NCI-H1436 (cell line): ENCODE results near the gene SDR9C7.
"Not testable (repeated sequence)": the region's sequence is repeated elsewhere in the genome, so short reads cannot be mapped to it uniquely, and the experiment has no call there.

Experiments used
- DNase-seq: peaks from one replicate; lab custom pipeline; 2025; lab: John Stamatoyannopoulos, UW

Gene SDR9C7

DNA sequence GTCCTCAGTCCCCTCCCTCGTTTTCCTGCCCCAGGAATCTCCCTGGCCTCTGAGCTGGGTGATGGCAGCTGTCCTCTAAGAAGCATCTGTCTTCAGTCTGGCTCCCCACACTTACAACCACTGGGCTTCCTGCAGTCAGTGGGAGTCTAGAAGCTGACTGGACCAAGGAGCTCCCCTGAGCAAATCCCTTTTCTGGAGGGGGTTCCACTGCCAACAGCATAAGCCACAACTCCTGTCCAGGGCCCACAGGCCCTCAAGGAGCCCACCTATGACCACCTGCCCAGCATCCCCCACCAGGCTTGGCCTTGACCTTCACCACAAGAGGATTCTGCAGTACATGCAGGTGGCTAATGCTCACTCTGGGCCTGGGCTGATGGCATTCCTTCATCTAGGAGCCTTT is 19.1 kb upstream of the SDR9C7 start:
- DNase-seq: no peak

DNA sequence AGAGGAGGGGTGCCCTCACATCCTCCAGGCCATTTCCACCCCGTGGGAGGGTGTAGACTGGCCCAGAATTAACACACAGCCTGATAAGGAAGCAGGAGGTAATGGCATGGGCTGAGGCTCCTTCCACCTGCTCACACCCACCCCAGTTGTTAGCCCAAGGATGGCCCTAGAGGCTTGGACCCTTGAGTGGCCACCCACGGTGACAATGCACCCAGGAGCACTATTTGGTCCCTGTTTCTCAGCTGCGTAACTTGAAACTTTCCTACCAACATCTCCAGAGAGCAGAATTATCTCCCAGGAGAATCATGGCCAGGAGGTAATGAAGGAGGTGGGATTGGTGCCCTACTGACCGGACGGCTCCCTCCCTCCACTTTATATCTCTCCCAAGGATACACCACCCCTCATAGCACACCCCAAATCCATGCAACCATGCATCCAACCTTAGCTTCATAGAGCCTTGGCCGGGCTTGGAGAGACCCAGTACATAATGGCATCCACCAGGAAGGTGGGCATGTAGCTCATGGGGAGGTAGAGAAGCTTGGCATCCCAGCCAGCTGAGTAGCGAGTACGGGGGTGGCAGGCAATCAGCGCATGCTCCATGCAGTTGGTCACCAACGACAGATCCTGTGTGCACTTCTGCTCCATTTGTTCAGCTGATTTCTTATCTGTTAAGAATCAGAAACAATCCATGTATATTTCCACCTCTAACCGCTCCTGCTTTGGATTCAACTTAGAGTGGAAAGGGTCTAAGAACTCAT is 17.6 kb upstream of the SDR9C7 start:
- DNase-seq: no peak

DNA sequence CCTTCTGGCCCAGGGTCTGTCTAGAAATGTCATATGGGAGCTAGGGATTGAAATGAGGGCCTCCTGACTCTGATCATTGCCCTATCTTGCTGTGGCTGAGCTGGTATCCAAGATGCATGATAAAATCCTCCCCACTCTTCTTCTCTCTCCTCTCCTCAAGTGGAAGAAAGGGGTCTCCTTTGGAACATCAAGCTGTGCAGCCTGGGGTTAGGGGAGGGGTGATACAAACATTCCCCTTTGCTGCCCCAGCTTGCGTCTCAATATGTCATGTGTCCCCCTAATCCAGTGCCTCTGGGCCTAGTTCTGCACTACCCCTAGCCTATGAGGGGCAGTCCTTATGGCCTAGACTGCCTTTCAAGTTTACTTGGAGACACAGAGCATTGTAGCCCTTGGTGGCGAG is 14.7 kb upstream of the SDR9C7 start:
- DNase-seq: no peak

DNA sequence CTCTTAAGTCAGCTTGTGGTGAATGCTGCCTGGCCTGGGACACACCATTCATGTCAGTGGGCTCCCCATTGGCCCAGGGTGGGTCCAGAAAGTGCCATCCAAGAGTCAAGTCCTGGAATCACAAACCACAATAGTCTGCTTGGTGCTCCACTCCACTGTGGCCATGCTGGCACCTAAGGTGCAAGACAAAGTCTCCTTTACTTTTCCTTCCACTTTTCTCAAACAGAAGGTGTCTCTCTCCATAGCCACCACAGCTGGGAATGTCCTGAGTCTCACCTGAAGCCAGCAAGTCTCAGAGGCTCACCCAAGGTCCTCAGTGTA is 14.2 kb upstream of the SDR9C7 start:
- no peak for DNase-seq

DNA sequence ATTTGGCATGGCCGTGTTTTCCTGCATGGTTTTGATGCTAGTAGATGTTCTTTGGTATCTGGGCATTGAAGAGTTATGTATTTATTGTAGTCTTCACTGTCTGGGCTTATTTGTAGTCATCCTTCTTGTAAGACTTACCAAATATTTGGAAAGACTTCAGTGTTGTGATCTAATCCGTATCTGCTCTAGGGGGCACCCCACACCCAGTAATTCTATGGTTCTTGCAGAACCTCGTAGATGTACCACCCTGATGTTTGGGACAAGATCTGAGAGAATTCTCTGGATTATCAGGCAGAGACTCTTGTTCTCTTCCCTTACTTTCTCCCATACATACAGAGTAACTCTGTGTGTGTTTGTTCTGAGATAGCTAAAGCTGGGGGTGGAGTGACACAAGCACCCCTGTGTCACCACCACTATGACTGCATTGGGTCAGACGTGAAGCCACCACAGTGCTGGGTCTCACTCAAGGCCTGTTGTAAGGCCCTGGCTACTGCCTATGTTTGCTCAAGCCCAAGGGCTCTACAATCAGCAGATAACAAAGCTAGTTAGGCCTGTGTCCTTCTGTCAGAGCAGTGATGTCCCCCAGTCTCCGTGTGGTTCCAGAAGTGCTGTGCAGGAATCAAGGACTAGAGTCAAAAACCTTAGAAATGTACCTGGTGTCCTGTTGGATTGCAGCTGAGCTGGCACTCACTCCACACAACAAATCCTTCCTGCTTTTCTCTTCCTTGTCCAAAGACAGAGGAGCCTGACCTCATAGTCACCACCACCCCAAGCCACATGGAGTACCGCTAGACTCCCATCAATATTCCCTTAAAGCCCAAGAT is 13.6 kb upstream of the SDR9C7 start:
- DNase-seq: no peak

DNA sequence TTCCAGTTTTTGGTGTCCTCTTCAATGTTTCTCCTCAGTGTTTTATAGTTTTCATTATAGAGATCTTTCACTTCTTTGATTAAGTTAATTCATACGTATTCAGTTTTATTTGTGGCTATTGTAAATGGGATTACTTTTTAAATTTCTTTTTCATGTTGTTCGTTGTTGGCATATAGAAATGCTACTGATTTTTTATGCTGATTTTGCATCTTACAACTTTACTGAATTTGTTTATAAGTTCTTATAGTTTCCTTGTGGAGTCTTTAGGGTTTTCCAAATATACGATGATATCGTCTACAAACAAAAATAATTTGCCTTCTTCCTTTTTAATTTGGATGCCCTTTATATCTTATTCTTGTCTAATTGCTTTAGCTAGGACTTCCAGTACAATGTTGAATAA is 9.7 kb upstream of the SDR9C7 start:
- no peak for DNase-seq

DNA sequence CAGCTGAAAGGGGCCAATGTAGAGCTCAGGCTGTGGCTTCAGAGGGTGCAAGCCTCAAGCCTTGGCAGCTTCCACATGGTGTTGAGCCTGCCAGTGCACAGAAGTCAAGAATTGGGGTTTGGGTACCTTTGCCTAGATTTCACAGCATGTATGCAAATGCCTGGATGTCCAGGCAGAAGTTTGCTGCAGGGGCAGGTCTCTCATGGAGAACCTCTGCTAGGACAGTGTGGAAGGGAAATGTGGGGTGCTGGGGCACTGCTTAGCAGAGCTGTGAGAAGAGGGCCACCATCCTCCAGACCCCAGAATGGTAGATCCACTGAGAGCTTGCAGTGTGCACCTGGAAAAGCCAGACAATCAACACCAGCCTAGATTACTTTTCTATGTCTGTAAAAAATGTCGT is 9.2 kb upstream of the SDR9C7 start:
- not testable (repeated sequence) for DNase-seq

DNA sequence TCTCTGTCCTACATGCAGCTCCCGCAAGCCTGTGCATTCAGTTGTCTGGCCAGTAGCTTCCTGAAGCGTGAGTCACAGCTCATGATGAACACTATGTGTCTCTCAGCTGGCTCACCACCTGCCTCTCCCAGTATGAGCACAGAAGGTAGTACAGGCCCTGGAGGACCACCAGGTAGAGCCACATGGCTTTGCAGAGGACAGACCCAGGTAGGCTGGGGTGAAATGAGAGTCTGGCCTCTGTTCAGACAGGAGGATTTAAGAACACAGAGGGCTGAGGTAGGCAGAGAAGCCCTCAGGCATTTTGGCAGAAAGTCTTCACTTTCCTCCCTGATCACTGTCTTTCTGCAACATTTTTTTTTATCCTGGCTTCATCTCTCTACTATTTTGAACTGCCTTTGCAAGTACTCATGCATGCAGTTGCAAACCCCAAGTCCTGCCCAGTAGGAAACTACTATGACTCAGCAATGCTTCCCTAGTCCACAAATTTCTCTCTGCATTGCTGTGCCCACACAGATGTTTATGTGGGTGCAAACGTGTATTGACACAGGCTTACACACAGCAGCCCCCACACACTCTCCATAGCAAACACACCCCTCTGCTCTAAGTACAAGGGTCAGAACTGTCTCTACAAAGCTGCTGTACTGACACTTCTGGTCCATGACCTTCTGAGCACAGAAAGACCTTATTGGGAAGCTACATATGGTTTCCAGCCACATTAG is 7.2 kb upstream of the SDR9C7 start:
- DNase-seq: no peak

DNA sequence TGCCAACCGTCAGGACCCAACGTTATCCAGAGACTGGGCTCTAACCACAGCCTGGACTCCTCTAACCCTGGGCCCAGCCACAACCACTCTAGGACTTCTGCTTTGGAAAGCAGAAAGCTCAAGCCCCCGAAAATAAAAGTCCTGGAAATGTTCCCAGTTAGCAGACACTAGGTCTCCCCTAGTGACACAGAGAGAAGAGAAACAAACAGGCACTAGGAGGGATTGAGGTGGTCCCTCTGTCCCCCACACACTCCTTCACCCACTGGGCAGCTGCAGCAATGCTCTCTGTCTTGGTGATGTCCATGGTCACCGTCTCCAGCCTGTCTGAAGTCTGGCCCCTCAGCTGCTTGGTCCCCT is 6.7 kb upstream of the SDR9C7 start:
- not testable (repeated sequence) for DNase-seq

DNA sequence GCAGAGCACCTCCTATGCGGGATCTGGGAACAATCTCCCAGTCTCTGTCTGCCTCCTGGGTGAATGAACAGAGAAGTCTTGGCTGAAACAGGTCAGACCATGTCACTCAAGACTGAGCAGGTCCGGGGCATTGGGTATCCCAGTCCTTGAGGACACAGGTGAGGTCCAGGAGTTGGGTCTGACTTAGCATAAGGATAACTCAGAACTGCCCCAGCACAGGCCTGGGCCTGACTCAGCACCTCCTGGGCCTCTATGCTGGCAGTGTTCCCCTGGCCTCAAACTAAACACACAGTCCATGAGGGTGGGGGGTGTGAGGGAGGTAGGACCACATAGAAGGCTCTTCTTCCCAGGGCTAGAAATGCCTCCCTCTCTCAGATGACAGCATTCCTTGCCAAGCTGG is 1.5 kb upstream of the SDR9C7 start:
- DNase-seq: no peak

DNA sequence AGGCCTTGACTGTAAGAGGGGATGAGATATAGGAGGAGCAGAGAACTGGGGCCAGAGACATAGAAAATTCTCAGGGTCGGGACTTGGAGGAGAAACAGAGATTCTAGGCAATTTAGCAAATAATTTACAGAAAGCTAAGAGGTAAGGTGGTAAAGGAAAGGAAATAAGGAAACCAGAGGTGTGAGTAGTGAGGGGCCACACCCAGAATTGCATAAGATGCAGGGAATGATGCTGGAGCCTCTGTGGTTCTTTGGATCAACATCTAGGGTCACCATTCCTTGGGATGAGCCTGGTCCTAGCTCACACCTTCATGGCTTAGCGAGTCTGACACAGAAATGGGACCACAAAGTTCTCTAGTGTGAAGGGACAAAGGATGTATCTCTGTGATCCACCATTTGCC is 949 bp upstream of the SDR9C7 start:
- no peak for DNase-seq

DNA sequence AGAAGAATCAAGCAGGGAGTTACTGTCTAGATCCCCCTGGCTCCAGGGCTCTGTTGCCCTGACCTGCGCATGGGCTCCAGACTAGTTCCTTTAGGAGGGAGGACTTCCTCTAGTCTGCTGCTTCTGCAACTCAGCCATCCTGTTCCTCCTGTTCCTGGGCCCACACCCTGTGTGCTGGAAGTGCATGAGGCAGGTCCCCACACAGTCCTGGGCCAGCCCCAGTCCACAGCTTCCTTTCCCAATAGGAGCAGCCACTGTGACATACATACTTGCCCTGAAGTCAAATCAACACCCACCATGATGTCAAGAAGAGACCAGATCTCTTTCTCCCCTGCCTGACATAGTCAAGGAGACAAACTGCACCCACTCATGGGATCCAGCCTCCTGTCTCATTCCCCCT is 1.3 kb downstream of the SDR9C7 start:
- DNase-seq: no peak

DNA sequence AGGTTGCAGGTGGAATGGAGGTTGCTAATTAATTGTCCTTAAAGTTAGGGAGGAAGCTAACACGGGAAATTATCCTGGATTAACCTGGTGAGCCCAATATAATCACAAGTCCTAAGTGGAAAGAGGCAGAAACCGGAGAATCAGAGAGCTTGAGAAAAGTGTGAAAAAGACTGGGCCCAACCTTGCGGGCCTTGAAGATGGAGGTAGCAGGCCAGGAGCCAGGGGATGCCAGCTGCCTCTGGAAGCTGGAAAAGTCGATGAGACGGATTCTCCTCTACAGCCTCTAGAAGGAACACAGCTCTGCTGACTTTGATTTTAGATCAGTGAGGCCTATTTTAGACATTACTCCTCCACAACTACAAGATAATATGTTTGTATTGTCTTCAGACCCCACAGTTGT is 2.1 kb downstream of the SDR9C7 start:
- no peak for DNase-seq

DNA sequence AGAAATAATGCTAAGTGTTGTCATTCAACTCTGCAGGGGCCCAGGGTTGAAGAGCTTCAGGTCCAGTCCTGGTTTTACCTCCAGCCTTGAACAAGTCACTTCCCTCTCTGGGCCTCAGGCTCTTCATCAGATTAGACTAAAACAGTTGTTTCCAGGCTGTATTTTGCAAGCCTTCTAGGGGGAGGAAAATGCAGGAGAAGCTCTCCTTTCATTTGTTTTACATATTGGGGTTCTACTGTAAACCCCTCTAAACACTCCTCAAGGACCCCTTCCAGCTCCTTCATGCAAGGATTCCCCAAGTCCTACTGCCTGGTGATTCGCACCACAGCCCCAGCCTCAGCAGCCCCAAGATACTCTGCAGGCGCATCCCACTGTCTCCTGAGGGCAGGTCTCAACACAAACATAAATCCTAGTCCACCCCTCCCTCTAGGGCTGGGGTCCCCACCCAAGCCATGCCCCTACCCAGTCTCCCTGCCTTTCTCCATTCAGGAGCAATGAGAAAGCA is 2.7 kb downstream of the SDR9C7 start:
- DNase-seq: no peak

DNA sequence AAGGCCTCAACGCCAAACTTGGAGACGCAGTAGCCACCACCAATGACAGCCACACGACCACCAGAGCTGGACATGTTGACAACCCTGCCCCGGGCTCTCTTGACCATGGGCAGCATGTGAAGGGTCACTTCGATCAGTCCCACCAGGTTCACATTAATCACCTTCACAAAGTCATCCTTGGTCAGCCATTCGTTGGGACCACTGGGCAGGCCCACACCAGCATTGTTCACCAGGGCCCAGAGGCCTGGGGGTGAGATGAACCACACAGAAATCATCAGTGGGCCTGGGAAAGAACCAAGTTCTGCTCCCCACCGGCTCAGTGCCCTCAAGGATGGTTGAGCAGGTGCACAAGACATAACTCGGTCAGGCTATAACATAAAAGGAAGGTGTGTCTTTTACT is 4.0 kb downstream of the SDR9C7 start:
- no peak for DNase-seq

DNA sequence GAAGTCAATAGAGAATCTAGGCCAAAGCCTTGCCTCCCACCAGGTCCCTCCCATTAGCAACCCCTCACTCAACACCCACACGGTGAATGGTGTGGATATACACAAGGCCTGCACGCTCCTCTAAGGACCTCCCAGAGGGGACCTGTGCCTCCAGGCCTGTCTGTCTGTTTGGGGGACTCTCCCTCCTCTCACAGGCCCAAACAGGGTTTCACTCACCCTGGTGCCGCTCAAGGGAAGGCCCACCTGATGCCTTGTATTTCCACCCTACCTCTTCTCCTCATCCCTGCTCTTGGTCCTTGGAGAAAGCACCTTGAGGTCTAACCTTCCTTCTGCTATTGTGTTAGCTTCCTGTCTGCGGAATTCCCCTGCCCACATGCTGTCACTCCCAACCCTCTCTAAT is 4.4 kb downstream of the SDR9C7 start:
- no peak for DNase-seq

DNA sequence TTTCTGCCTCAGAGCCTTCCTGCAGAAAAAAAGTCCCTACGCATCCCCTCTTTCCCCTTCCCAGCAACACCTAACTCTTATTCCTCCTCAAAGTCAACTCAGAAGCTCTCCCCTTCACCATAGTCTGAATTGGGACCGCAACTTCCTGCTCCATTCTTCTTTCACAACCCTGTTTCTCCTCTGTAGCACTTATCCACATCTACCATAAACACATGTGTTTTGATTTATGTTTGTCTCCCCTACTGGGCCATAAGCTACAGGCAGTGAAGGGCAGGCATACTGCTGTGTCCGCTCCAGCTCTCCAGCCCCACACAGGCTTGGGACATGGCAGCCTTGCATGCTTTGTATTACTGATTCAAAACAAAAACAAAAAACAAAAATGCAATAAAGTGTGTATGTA is 5.9 kb downstream of the SDR9C7 start:
- DNase-seq: no peak

DNA sequence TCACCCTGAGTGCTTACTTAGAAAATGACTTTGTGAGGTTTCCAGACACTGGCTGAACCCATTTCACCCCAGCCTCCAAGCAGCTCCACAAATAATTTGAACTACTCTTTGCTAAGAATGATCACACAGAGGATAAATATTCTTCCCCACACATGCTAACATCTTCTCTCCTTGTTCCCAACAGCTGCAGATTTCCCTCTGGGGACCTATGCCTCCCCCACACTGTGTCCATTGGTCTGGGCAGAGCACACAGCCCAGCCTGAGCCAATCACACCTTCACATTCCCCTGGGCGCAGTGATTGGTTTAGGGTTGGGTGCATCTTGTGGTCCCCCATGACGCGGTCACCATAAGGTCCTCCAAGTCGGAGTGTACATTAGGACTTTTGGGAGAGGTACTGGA is 6.9 kb downstream of the SDR9C7 start:
- no peak for DNase-seq

DNA sequence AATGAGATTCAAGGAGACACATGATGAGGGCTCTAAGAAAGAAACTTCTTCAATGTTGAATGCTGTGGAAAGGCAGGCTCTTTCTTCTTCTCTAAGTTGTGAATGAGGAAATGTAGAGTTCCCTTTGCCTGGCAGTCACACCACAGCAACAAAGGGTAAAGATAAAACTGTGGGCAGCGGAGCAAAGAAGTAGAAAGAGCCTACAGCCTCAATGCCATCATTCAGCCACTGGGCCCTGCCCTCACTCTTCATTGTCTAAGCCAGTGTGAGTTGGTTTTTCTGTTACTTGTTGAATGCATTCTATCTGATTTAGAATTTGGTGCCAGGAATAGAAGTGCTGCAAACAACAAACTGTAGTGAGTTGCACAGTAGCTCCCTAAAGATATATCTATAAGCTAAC is 12.2 kb downstream of the SDR9C7 start:
- no peak for DNase-seq

DNA sequence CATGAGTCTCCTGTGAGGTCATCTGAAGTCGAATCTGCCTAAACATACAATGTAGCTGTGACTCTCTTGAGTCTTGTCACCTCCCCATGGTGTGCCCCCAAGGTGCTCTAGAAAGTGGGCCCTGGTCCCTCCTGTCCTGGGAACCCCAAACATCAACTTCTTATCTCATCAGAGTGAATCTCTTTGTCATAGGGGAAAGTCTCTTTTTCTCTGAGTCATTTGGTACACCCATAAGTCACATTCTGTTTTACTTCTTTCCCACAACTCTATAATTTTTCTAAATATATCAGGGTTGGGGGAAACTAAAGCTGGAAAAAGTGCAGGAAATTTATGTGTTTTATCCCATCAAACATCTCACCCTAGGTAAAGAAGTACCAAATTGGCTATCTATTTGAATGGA is 12.9 kb downstream of the SDR9C7 start:
- DNase-seq: no peak

DNA sequence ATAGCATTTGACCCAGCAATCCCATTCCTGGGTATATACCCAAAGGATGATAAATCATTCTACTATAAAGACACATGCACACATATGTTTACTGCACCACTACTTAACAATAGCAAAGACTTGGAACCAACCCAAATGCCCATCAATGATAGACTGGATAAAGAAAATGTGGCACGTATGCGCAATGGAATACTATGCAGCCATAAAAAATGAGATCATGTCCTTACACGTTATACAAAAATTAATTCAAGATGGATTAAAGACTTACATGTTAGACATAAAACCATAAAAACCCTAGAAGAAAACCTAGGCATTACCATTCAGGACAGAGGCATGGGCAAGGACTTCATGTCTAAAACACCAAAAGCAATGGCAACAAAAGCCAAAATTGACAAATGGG is 16.1 kb downstream of the SDR9C7 start:
- not testable (repeated sequence) for DNase-seq

DNA sequence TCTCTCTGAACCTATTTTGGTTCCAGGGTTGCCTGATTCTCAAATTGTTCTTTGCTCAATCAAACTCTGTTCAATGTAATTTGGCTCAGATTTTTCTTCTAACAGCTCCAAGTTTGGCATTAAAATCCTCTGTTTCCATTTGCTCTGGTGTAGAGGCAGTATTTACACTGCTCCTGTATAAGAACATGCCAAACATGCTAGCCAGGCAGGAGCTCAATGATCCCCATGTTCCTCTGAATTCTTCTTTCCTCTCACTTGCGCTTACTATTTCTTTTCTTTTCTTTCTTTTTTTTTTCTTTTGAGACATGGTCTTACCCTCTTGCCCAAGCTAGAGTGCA is 17.2 kb downstream of the SDR9C7 start:
- DNase-seq: no peak

DNA sequence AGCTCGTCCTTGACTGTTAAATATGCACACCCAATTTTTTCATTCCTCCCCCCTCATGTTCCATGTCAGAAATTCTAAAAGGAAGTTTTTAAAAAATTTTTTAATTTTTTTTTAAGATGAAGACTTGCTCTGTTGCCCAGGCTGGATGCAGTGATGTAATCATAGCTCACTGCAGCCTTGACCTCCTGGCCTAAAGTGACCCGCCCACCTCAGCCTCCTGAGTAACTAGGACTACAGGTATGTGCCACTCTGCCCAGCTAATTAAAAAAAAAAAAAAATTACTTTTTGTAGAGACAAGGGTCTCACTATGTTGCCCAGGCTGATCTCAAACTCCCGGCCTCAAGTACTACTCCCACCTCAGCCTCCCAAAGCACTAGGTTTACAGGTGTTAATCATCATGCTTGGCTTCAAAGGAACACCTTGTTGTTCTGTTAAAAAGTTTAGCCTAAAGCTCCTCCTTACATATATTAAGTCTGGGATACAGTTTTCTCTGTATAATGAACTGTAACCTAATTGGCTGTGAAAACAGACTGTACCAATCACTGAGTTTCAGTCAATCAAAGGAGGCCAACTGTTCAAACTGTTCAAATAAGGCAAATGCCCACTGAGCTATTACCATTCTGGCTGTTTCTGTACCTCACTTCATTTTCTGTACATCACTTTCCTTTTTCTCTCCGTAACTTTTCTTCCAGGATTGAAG is 17.8 kb downstream of the SDR9C7 start:
- DNase-seq: no peak
